Mucosa of rectum (tissue), 2 donors: ENCODE measurements around the gene GTSE1.

Experiments used
- H3K27ac ChIP-seq, 2 donors: one replicate each; pipeline ENCODE4 v1.7.0; 2013; ENCODE audit warnings: inconsistent platforms in 2 of 2, low read depth in 2 of 2, low read length in 2 of 2
- H3K27me3 ChIP-seq, 2 donors: one replicate each; pipeline ENCODE4 v1.7.0; 2013; ENCODE audit warnings: low read length in 2 of 2; ENCODE audit not compliant: control insufficient read depth in 2 of 2, insufficient read depth in 2 of 2
- H3K36me3 ChIP-seq, 2 donors: one replicate each; pipeline ENCODE4 v1.7.0; 2013; ENCODE audit warnings: low read length in 2 of 2; ENCODE audit not compliant: control insufficient read depth in 2 of 2, insufficient read depth in 2 of 2
- H3K4me1 ChIP-seq, 2 donors: one replicate each; pipeline ENCODE4 v1.7.0; 2013; ENCODE audit warnings: low read length in 2 of 2, mild to moderate bottlenecking in 1 of 2; ENCODE audit not compliant: control insufficient read depth in 2 of 2, insufficient read depth in 2 of 2
- H3K4me3 ChIP-seq, 2 donors: one replicate each; pipeline ENCODE4 v1.7.0; 2013; ENCODE audit warnings: low read length in 2 of 2
- H3K9ac ChIP-seq, 2 donors: one replicate each; pipeline ENCODE4 v1.7.0; 2013; ENCODE audit warnings: low read length in 2 of 2, low read depth in 1 of 2, mild to moderate bottlenecking in 1 of 2
- H3K9me3 ChIP-seq, 2 donors: one replicate each; pipeline ENCODE4 v1.7.0; 2013; ENCODE audit warnings: low read length in 2 of 2; ENCODE audit not compliant: control insufficient read depth in 2 of 2
- donor health status: healthy.
- donor health status: Normal muscosa, but diverticular disease.

The GTSE1 gene

DNA sequence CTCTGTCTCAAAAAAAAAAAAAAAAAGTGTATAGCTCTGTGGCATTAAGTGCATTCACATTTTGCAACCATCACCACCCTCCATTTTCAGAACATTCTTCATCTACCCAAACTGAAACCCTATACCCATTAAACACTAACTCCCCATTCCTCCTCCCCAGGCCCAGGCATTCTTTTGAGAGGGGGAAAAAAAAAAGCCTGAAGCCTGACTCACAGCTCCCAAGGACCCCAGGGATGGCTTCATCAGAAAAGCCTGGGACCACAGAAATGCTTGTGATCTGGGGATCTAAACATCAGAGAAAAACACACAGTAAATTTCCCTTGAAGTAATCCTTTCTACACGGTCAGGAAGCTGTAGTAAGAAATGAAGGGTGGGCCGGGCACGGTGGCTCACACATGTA lies 10.7 kb upstream of the GTSE1 start:
- Histone ChIP-seq H3K4me3 (no peak overlapping the region), H3K9ac (no peak overlapping the region), H3K36me3 (peaks cover 68 to 76% of the 10 kb centered on the region in 2 donors), H3K4me1 (peaks cover 2 to 5% of the 10 kb centered on the region in 2 donors), H3K27me3 (no peaks in the 10 kb centered on the region), H3K9me3 (no peaks in the 10 kb centered on the region), H3K27ac (no peak overlapping the region)

DNA sequence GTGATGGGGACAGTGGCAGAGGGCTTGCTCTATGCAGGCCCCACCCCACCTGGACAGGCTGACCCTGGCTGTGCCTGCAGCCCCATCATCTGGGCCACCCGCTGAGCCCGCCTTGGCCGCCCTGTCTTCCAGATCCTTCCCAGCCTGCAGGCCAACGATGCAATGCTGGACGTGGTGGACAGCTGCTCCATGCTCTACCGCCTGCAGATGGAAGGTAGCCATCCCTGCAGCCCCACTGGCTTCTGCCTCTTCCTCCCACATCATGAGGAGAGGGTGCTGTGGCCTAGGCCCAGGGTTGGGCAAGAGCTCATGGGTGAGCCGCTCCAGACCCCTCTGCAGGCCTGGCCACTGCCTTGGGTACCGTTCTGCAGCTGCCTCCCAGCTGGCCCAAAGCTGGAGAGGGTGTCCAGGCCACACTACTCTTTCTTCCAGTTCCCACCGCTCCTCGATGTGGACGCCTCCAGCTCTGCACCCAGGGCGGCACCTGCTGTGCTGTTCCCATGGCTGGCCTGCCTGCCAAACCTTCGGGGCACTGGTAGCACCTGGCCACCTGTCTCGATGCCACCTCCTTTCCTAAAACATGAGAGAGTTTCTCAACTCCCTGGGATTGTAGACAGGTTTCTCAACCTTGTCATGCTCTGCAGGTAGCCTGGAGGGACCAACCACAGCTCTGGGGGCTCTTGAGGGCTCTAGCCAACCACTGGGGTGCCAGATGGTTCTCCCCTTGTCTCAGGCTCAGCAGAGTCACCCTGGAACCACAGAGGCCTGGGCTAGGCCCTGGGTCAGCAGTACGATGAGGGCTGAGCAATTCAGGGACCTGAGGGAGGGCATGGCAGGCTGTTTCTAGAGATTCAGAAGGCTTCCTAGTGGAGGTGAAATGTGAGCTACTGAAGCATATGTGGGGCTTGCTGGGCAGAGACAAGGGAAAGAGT lies 9.5 kb upstream of the GTSE1 start:
- Histone ChIP-seq H3K4me1 (peaks cover 2 to 5% of the 10 kb centered on the region in 2 donors), H3K9me3 (no peaks in the 10 kb centered on the region), H3K27ac (peak overlapping the region; percentile 30 to 32), H3K27me3 (no peaks in the 10 kb centered on the region), H3K4me3 (peak overlapping the region; percentile 19 to 56), H3K9ac (peak overlapping the region; percentile 39 to 47), H3K36me3 (peaks cover 66 to 76% of the 10 kb centered on the region in 2 donors)

DNA sequence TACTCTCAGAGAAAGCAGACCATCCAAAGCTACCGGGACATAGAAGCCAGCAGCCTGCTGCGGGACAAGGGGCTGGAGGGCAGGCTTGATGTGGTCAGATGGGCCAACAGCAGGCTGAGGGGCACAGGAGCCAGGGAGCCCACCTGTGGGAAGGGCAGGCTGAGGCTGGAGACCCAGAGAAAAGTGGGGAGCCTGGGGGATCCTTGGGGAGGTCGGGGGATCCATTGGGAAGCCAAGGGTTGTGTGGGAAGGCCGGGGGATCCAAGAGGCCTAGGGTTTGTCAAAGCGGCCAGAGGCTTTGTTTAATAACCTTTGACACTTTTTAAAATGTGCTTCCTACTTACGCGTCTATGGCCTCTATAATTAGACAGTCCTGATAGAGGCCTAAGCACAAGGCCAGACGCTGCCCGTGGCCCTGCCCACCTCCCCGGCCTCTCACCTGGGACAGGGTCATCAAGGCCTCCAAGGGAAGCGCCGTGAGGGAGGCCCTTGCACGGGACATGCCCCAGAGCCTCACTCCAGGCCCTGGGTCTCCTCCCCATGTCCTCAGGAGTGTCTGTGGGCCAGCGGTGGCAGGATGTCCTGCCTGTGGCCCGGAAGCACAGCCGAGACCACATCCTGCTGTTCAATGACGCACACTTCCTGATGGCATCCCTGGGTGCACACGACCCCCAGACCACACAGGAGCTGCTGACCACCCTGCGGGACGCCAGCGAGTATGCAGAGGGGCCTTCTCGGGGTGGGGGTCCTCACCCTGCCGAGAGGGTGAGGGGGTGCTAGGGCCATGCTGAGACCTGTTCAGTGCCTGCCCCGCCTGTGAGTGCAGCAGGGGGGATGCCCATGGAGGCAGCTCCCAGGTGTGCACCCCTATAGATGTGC lies 8.6 kb upstream of the GTSE1 start:
- Histone ChIP-seq H3K27ac (peak overlapping the region; percentile 30 to 32), H3K36me3 (peaks cover 69 to 77% of the 10 kb centered on the region in 2 donors), H3K27me3 (no peaks in the 10 kb centered on the region), H3K4me1 (peaks cover 2 to 5% of the 10 kb centered on the region in 2 donors), H3K9ac (peak overlapping the region; percentile 39 to 47), H3K4me3 (peak overlapping the region; percentile 19 to 56), H3K9me3 (no peaks in the 10 kb centered on the region)

DNA sequence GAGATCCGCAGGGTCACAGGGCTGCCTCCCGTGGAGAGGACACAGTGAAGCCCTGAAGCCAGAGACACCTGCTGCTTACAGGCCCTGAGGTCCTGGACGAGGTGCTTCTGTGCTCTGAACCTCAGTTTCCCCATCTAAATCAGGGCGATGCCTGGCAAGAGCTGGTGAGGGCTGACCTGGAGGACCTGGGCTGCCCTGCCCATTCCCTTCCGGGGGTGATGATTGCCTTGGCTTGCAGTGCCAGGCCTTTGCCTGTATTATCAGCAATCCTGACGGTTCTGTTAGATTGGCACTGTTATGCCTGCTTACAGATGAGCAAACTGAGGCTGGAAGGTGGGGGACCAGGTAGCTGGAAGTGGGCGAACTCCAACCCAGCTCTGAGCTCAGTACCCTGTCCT lies 7.8 kb upstream of the GTSE1 start:
- no peaks in the 10 kb centered on the region for H3K9me3 ChIP-seq
- peaks cover 67 to 76% of the 10 kb centered on the region in 2 donors for H3K36me3 ChIP-seq
- no peak overlapping the region for H3K27ac ChIP-seq
- H3K4me3 ChIP-seq = peak overlapping the region; percentile 14 to 56
- H3K27me3 ChIP-seq = no peaks in the 10 kb centered on the region
- H3K4me1 ChIP-seq = peaks cover 2 to 5% of the 10 kb centered on the region in 2 donors
- no peak overlapping the region for H3K9ac ChIP-seq

DNA sequence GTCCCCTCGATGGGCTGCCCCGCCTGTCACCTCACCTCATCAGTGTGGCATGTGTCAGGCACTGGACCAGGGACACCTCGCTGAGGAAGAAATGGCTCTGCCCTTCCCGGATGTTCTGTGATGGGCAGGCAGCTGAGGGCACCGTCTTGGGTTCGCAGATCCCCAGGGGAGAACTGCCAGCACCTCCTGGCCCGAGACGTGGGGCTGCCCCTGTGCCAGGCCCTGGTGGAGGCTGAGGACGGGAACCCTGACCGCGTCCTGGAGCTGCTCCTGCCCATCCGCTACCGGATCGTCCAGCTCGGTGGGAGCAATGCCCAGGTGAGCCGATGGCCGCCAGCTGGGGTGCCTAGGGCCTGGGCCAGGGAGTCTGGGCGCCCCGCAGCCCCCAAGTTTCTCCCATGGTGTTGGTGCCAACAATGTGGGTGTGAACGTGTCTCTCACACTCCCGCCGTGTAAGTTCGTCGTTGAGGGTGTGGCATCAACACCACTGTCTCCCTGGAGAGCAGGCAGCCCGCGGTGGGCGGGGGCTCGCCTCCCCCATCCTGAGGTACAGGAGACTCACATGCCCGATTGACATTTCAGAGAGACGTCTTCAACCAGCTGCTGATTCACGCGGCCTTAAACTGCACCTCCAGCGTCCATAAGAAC lies 7.3 kb upstream of the GTSE1 start:
- Histone ChIP-seq H3K9ac (no peak overlapping the region), H3K9me3 (no peaks in the 10 kb centered on the region), H3K27me3 (no peaks in the 10 kb centered on the region), H3K4me1 (peaks cover 2 to 5% of the 10 kb centered on the region in 2 donors), H3K27ac (no peak overlapping the region), H3K4me3 (no peak overlapping the region), H3K36me3 (peaks cover 62 to 71% of the 10 kb centered on the region in 2 donors)

DNA sequence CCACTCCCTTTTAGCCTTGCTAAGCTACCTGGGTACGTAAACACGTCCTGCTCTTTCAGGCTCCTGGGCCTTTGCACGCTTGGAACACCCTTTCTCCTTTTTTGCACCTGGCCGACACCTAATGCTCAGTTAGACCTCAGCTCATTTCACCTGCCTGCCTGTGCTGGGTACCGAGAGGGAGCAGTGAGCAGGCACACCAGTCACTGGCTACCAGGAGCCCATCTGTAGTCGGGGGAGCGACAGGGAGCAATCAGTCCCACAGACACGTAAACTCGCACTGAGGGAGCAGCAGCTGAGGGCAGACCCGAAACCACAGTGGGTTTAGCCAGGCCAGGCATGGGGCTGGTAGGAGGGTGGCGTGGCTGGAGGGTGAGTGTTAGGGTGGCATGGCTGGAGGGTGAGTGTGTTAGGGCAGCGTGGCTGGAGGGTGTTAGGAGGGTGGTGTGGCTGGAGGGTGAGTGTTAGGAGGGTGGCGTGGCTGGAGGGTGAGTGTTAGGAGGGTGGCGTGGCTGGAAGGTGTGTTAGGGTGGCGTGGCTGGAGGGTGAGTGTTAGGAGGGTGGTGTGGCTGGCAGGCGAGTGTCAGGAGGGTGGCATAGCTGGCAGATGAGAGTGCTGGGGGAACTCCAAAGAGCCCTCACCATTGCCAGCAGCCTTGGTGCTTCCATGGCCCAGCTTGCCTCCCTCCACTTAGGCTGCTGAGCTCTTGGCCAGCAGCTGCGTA lies 6.4 kb upstream of the GTSE1 start:
- peaks cover 54 to 62% of the 10 kb centered on the region in 2 donors for H3K36me3 ChIP-seq
- H3K27ac ChIP-seq = no peak overlapping the region
- peaks cover 4 to 5% of the 10 kb centered on the region in 2 donors for H3K4me1 ChIP-seq
- no peaks in the 10 kb centered on the region for H3K9me3 ChIP-seq
- H3K4me3 ChIP-seq = no peak overlapping the region
- H3K27me3 ChIP-seq = no peaks in the 10 kb centered on the region
- no peak overlapping the region for H3K9ac ChIP-seq

DNA sequence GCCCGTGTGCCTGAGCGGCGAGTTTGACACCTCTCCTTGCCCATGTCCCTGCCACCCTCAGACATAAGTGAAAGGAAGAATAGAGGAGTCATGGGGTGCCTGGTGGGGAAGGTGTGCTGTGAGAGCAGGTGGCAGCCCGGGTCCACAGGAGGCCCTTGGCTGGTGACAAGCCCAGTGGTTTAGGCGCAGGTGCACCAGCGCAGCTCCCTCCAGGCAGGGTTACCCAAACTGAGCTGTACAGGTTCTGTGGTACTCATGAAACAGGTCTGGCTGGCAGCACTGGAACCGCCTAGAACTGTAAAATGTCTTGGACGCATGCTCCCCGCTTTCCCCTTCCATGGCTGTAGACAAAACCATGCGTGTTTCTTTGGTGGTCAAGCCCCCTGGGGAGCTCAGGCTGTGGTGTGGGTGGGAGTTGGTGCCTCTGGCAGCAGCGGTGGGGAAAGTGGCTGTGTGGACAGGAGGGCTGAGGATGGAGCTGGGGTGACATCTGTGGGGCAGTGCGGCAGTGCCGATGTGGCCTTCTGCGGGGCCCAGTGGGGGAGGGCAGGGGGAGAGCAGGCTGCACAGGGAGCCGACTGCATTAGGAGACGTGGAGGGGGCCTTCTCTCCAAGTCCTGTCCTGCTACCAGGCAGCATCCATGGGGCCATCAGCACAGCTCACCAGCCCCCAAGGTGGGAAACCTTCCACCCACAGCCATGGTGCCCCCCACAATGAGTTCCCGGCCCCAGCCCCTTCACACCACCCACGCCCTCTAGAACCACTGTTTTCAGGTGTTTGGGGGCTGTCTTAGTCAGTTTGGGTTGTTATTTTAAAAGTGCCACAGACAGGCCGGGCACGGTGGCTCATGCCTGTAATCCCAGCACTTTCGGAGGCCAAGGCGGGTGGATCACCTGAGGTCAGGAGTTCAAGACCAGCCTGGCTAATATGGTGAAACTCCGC lies 5.6 kb upstream of the GTSE1 start:
- Histone ChIP-seq H3K27ac (no peak overlapping the region), H3K4me1 (peaks cover 9 to 13% of the 10 kb centered on the region in 2 donors)

DNA sequence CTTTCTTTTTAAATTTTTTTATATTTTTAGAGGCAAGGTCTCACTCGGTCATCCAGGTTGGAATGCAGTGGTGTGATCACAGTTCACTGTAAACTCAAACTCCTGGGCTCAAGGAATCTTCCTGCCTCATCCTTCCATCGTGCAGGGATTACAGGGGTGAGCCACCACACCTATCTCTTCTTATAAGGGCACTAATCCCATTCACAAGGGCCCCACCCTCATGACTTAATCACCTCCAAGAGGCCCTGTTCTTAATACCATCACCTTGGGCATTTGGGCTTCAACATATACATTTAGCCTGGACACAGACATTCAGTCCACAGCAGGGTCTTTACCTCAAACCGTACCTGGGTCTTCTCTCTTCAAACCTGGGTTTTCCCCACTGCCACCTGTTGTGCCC lies 4.5 kb upstream of the GTSE1 start:
- H3K27me3 ChIP-seq = no peaks in the 10 kb centered on the region
- no peaks in the 10 kb centered on the region for H3K9me3 ChIP-seq
- no peak overlapping the region for H3K4me3 ChIP-seq
- peaks cover 18% of the 10 kb centered on the region in 2 donors for H3K4me1 ChIP-seq
- H3K36me3 ChIP-seq = peaks cover 48 to 50% of the 10 kb centered on the region in 2 donors
- H3K9ac ChIP-seq = no peak overlapping the region
- H3K27ac ChIP-seq = peak overlapping the region; percentile 11 to 27

More for the DNA sequence above, 5.6 kb upstream of the GTSE1 start:
- H3K4me3 ChIP-seq = no peak overlapping the region
- no peak overlapping the region for H3K9ac ChIP-seq
- peaks cover 54 to 59% of the 10 kb centered on the region in 2 donors for H3K36me3 ChIP-seq
- no peaks in the 10 kb centered on the region for H3K27me3 ChIP-seq
- H3K9me3 ChIP-seq = no peaks in the 10 kb centered on the region
